ENCODE measurements around the gene TMEM207. TPM values are rescaled to one million over a fixed set of nuclear protein-coding genes. Genes with fewer than 3 reads are reported as not detected.

TMEM207 gene
- total RNA-seq, 2 donors from 2014 or later: not detected

DNA sequence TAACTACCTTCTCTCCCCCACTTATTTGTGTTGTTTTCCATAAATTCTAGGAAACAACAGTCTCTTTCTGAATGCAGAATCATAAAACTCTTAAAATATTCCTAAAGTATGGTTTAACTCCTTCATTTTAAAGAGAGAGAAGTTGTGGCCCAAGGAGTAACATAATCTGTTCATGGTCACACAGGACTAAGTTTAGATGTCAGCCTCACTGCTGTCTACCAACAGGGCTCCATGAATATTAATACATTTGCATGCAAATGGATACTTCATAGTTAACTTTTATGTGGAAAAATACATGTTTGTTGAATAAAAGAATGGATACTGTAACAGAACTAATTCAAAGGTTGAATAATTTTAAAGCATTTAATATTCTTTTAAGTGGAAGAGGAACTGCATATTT, 45.7 kb upstream of the TMEM207 start:
- TF ChIP-seq, protein P1, sequence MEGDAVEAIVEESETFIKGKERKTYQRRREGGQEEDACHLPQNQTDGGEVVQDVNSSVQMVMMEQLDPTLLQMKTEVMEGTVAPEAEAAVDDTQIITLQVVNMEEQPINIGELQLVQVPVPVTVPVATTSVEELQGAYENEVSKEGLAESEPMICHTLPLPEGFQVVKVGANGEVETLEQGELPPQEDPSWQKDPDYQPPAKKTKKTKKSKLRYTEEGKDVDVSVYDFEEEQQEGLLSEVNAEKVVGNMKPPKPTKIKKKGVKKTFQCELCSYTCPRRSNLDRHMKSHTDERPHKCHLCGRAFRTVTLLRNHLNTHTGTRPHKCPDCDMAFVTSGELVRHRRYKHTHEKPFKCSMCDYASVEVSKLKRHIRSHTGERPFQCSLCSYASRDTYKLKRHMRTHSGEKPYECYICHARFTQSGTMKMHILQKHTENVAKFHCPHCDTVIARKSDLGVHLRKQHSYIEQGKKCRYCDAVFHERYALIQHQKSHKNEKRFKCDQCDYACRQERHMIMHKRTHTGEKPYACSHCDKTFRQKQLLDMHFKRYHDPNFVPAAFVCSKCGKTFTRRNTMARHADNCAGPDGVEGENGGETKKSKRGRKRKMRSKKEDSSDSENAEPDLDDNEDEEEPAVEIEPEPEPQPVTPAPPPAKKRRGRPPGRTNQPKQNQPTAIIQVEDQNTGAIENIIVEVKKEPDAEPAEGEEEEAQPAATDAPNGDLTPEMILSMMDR (IDR thresholded peaks at IDR 0.05): no peak
- Histone ChIP-seq H3K9me3 (no peaks in the 10 kb centered on the region), H3K36me3 (no peaks in the 10 kb centered on the region), H3K4me3 (no peak overlapping the region), H3K27ac (no peak overlapping the region), H3K4me1 (peaks cover 0 to 5% of the 10 kb centered on the region in 2 donors), H3K27me3 (no peaks in the 10 kb centered on the region)
- DNase-seq (ENCODE audit: low spot score): no peak

DNA sequence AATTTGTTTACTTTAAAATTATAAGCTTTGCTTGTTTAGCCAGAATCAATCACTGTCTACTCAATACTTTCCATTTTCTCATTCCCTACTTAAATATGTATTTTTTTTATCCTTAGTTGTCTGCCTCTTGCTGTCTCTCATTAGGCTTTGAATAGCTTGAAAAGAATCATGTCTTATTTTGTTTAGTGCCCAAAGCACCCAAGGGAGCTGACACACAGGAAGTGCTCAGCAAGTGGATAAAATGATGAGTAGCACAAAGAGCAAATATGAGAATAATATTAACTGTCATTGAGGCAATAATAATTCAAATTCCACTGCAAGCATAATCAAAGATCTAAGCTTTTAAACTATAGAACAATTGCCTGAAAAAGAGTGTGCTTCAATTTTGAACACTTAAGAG, 45.2 kb upstream of the TMEM207 start:
- no peak for DNase-seq (ENCODE audit: low spot score)
- Histone ChIP-seq H3K27me3 (no peaks in the 10 kb centered on the region), H3K27ac (no peak overlapping the region), H3K9me3 (no peaks in the 10 kb centered on the region), H3K4me1 (peaks cover 0 to 5% of the 10 kb centered on the region in 2 donors), H3K36me3 (no peaks in the 10 kb centered on the region), H3K4me3 (no peak overlapping the region)
- TF ChIP-seq, protein P1 (IDR thresholded peaks at IDR 0.05): no peak

DNA sequence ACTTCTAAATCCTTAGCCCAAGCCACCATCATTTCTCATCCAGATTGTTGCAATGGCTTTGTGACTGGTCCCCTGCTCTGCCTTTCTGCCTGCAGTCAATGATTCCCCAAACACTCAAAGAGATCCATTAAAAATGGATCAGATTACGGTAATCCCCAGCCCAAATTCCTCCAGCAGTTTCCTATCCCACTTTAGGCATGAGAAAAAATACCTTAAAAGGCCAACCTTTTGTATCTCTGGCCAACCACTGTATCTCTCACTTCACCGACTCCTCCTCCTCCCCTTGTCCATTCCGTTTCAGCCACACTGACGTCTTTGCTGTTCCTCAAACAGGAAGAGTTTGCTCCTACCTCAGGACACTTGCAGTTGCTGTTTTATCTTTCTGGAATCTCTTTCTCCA, 43.3 kb upstream of the TMEM207 start:
- Histone ChIP-seq H3K27me3 (no peaks in the 10 kb centered on the region), H3K9me3 (no peaks in the 10 kb centered on the region), H3K4me3 (no peak overlapping the region), H3K4me1 (no peaks in the 10 kb centered on the region), H3K27ac (peak overlapping the region; percentile 56 to 82), H3K36me3 (no peaks in the 10 kb centered on the region)
- no peak for DNase-seq (ENCODE audit: low spot score)
- TF ChIP-seq, protein P1 (IDR thresholded peaks at IDR 0.05): no peak

DNA sequence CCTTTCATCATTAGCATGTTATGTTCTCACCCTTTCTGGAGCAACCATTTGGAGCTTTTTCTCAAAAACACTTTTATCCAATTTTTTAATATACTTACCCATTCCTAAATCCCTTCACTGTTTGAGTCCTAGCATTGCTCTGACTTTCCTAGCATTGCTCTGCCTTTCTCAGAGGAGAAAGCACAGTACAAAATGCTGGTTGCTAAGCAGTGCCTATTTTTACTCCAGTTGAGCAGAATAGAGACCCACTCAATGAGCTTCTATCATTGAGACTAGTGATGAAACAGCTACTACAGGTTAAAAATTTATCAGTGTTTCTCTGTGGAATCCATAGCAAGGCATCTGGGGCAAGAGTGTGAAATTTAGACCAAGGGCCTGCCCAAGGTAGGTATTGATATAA, 42.4 kb upstream of the TMEM207 start:
- no peaks in the 10 kb centered on the region for H3K27me3 ChIP-seq
- peak overlapping the region; percentile 56 to 82 for H3K27ac ChIP-seq
- TF ChIP-seq, protein P1 (IDR thresholded peaks at IDR 0.05): no peak
- no peaks in the 10 kb centered on the region for H3K9me3 ChIP-seq
- H3K4me1 ChIP-seq: no peaks in the 10 kb centered on the region
- H3K4me3 ChIP-seq: no peak overlapping the region
- DNase-seq (ENCODE audit: low spot score): no peak
- H3K36me3 ChIP-seq: no peaks in the 10 kb centered on the region

DNA sequence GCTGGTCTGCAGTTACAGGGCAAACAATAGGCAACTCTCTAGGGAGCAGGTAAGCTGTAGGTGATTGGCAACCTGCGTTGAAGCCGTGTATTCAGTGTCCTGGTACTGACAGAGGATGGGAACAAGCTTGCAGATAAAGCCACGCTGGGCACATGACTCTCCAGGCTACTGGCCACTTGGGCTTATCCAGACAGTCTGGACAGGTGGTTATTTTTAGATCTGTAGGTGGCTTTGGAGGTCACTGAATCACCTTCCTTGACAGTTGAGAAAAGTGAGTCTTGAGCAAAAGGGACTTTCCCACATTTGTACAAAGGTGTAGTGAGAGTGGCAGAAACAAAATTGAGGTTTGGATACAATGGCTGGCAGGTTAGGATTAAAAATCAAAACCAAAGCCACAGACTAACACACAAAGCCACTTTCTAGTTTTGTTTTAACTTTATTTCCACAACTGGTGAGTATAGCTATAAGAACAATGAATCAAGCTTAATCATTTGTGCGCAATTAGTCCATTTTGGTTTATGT, 41.9 kb upstream of the TMEM207 start:
- H3K4me3 ChIP-seq: no peak overlapping the region
- H3K9me3 ChIP-seq: no peaks in the 10 kb centered on the region
- no peaks in the 10 kb centered on the region for H3K27me3 ChIP-seq
- H3K27ac ChIP-seq: peak overlapping the region; percentile 56 to 82
- TF ChIP-seq, protein P1 (IDR thresholded peaks at IDR 0.05): no peak
- DNase-seq (ENCODE audit: low spot score): no peak
- H3K4me1 ChIP-seq: no peaks in the 10 kb centered on the region
- H3K36me3 ChIP-seq: no peaks in the 10 kb centered on the region

Measured in right atrium auricular region (tissue), 2 donors.